Activated CD8-positive, alpha-beta T cell treated with anti-CD3 and anti-CD28 coated beads for 36 hours (primary cell): ENCODE data around the gene IFRD2. TPM values are rescaled to one million over a fixed set of nuclear protein-coding genes. Genes with fewer than 3 reads are reported as not detected.

Experiments
- ATAC-seq: fragments of 200-7000 bp; cut with Tn5 transposase; one replicate; pipeline ENCODE4 v1.10.0; 2021; ENCODE audit warnings: mild to moderate bottlenecking, moderate library complexity
- CTCF ChIA-PET: fragments of 350-600 bp; sonication (Branson Sonifier 250); formaldehyde crosslinking; loops from one replicate; lab custom pipeline; 2021; ENCODE audit warnings: antibody characterized with exemption; lab: Charles Lee
- POLR2A ChIA-PET: fragments of 350-600 bp; sonication (Branson Sonifier 250); formaldehyde crosslinking; loops from one replicate; lab custom pipeline; 2021; ENCODE audit warnings: antibody characterized with exemption; lab: Charles Lee
- DNase-seq: peaks from one replicate; pipeline ENCODE4 v3.0.0-alpha.2; 2020
- H3K27ac Mint-ChIP-seq: one replicate; pipeline ENCODE4 v1.8.0; 2021; ENCODE audit warnings: mild to moderate bottlenecking, mixed read lengths
- H3K27me3 Mint-ChIP-seq: one replicate; pipeline ENCODE4 v1.8.0; 2021; ENCODE audit warnings: mixed read lengths
- H3K36me3 Mint-ChIP-seq: one replicate; pipeline ENCODE4 v1.8.0; 2021; ENCODE audit warnings: low read depth, mixed read lengths
- H3K4me1 Mint-ChIP-seq: one replicate; pipeline ENCODE4 v1.8.0; 2021; ENCODE audit warnings: low read depth, mixed read lengths
- H3K4me3 Mint-ChIP-seq: one replicate; pipeline ENCODE4 v1.8.0; 2021; ENCODE audit warnings: mild to moderate bottlenecking, moderate library complexity, mixed read lengths
- H3K9me3 Mint-ChIP-seq: one replicate; pipeline ENCODE4 v1.8.0; 2021; ENCODE audit warnings: mixed read lengths
- CTCF ChIP-seq: fragments of 200-600 bp; IDR thresholded peaks from one replicate; pipeline ENCODE4 v1.8.0; 2022; ENCODE audit warnings: antibody characterized with exemption, mild to moderate bottlenecking
- intact Hi-C: fragments of 100-400 bp; cut with micrococcal nuclease; formaldehyde crosslinking; loops from one replicate; pipeline ENCODE4 v1.10.0; 2022
- total RNA-seq, 2 experiments: library from RNA; stranded (reverse); gene quantifications; one replicate each; pipeline ENCODE4 v1.2.3, GENCODE V29; 2021

The IFRD2 gene
- total RNA-seq, 2 experiments from 2014 or later: 132 to 133 TPM

GRCh38 chr3:50294089-50294488 is 1.9 kb upstream of the IFRD2 start:
- POLR2A ChIA-PET: interaction anchor here (1.1 to 8.2 kb wide), 5 partner anchors 15 to 69 kb away, joined by 3 to 98 read pairs (median 4); partner anchors contain the start of genes LSMEM2 and TUSC2
- CTCF ChIA-PET: no interaction called here
- ATAC-seq (no peak), DNase-seq (no peak)
- peaks cover 21% of the 10 kb centered on the region for H3K36me3 Mint-ChIP-seq
- no peak for TF ChIP-seq CTCF
- H3K4me3 Mint-ChIP-seq: no peak overlapping the region
- no peaks in the 10 kb centered on the region for H3K27me3 Mint-ChIP-seq
- peaks cover 19% of the 10 kb centered on the region for H3K4me1 Mint-ChIP-seq
- H3K9me3 Mint-ChIP-seq: no peaks in the 10 kb centered on the region
- no peak overlapping the region for H3K27ac Mint-ChIP-seq
- intact Hi-C loops: no loop called here

GRCh38 chr3:50293079-50293801 is 1.0 kb upstream of the IFRD2 start:
- Mint-ChIP-seq H3K36me3 (peaks cover 29% of the 10 kb centered on the region), H3K4me3 (peak overlapping the region; percentile 95), H3K27ac (peak overlapping the region; percentile 93), H3K27me3 (no peaks in the 10 kb centered on the region), H3K9me3 (no peaks in the 10 kb centered on the region), H3K4me1 (peaks cover 18% of the 10 kb centered on the region)
- intact Hi-C loops: no loop called here
- ChIA-PET POLR2A (interaction anchor here (0.9 to 8.2 kb wide), 9 partner anchors 9 to 70 kb away, joined by 3 to 98 read pairs (median 4); partner anchors contain the start of genes LSMEM2 and TUSC2), CTCF (interaction anchor here (1.0 to 2.1 kb wide), 5 partner anchors 47 to 68 kb away, joined by 3 to 8 read pairs (median 4); partner anchors contain the start of gene GNAI2)
- TF ChIP-seq CTCF: no peak
- DNase-seq: no peak
- ATAC-seq: no peak

GRCh38 chr3:50290161-50290641 is 2.0 kb downstream of the IFRD2 start:
- Mint-ChIP-seq H3K27ac (no peak overlapping the region), H3K4me3 (peak overlapping the region; percentile 95), H3K27me3 (no peaks in the 10 kb centered on the region), H3K36me3 (peaks cover 37% of the 10 kb centered on the region), H3K4me1 (peaks cover 14% of the 10 kb centered on the region), H3K9me3 (no peaks in the 10 kb centered on the region)
- TF ChIP-seq CTCF: no peak
- DNase-seq (no peak), ATAC-seq (no peak)
- POLR2A ChIA-PET: interaction anchor here (0.8 to 8.2 kb wide), 4 partner anchors 8 to 52 kb away, joined by 3 to 98 read pairs (median 4); partner anchors contain the start of genes HYAL3, LSMEM2 and NAA80
- CTCF ChIA-PET: interaction anchor here (1.2 to 3.6 kb wide), 3 partner anchors 8 to 15 kb away, joined by 3 to 13 read pairs (median 8); partner anchors contain the start of genes HYAL3 and NAA80
- intact Hi-C loops: no loop called here

GRCh38 chr3:50289130-50289529 is 3.1 kb downstream of the IFRD2 start:
- Mint-ChIP-seq H3K36me3 (peaks cover 37% of the 10 kb centered on the region), H3K27ac (no peak overlapping the region), H3K9me3 (no peaks in the 10 kb centered on the region), H3K27me3 (no peaks in the 10 kb centered on the region), H3K4me1 (peaks cover 14% of the 10 kb centered on the region), H3K4me3 (peak overlapping the region; percentile 27)
- no peak for ATAC-seq
- POLR2A ChIA-PET: interaction anchor here (1.0 to 8.2 kb wide), 5 partner anchors 9 to 51 kb away, joined by 3 to 98 read pairs (median 6); partner anchors contain the start of genes HYAL3, LSMEM2 and NAA80
- intact Hi-C loops: no loop called here
- CTCF ChIA-PET: interaction anchor here (1.1 to 3.6 kb wide), 5 partner anchors 9 to 62 kb away, joined by 3 to 13 read pairs (median 7); partner anchors contain the start of genes HYAL3 and NAA80
- DNase-seq: no peak
- TF ChIP-seq CTCF: no peak
